ENCODE data around the gene SBSN.

SBSN gene

GRCh38 chr19:35542209-35542608 is 14.1 kb upstream of the SBSN start:
- H3K4me1 ChIP-seq (ENCODE audit: control insufficient read depth, insufficient read depth, low read length) = peaks cover 19% of the 10 kb centered on the region
- no peak overlapping the region for H3K4me3 ChIP-seq (ENCODE audit: low read length)
- no peak overlapping the region for H3K9ac ChIP-seq (ENCODE audit: low read length)
- peaks cover 11% of the 10 kb centered on the region for H3K36me3 ChIP-seq (ENCODE audit: control insufficient read depth, insufficient read depth, low read length, severe bottlenecking)
- no peaks in the 10 kb centered on the region for H3K9me3 ChIP-seq (ENCODE audit: control insufficient read depth, low read length)
- DNase-seq (ENCODE audit: low read depth) = no peak
- no peaks in the 10 kb centered on the region for H3K27me3 ChIP-seq (replicated peaks; ENCODE audit: control insufficient read depth, insufficient read depth, low read length)

- Histone ChIP-seq H3K36me3 (ENCODE audit: control insufficient read depth, insufficient read depth, low read length, severe bottlenecking) (peaks cover 7% of the 10 kb centered on the region), H3K27me3 (replicated peaks; ENCODE audit: control insufficient read depth, insufficient read depth, low read length) (no peaks in the 10 kb centered on the region), H3K9me3 (ENCODE audit: control insufficient read depth, low read length) (no peaks in the 10 kb centered on the region), H3K4me1 (ENCODE audit: control insufficient read depth, insufficient read depth, low read length) (peaks cover 9% of the 10 kb centered on the region), H3K4me3 (ENCODE audit: low read length) (no peak overlapping the region), H3K9ac (ENCODE audit: low read length) (no peak overlapping the region)
- DNase-seq (ENCODE audit: low read depth) = no peak
Measured at GRCh38 chr19:35540356-35540927, 12.3 kb upstream of the SBSN start.

- Histone ChIP-seq H3K4me3 (ENCODE audit: low read length) (no peak overlapping the region), H3K9me3 (ENCODE audit: control insufficient read depth, low read length) (no peaks in the 10 kb centered on the region), H3K9ac (ENCODE audit: low read length) (no peak overlapping the region), H3K36me3 (ENCODE audit: control insufficient read depth, insufficient read depth, low read length, severe bottlenecking) (peaks cover 7% of the 10 kb centered on the region), H3K27me3 (replicated peaks; ENCODE audit: control insufficient read depth, insufficient read depth, low read length) (no peaks in the 10 kb centered on the region), H3K4me1 (ENCODE audit: control insufficient read depth, insufficient read depth, low read length) (peaks cover 9% of the 10 kb centered on the region)
- no peak for DNase-seq (ENCODE audit: low read depth)
Measured at GRCh38 chr19:35539850-35540249, 11.7 kb upstream of the SBSN start.

- H3K27me3 ChIP-seq (replicated peaks; ENCODE audit: control insufficient read depth, insufficient read depth, low read length) = no peaks in the 10 kb centered on the region
- peaks cover 5% of the 10 kb centered on the region for H3K4me1 ChIP-seq (ENCODE audit: control insufficient read depth, insufficient read depth, low read length)
- H3K4me3 ChIP-seq (ENCODE audit: low read length) = no peak overlapping the region
- no peaks in the 10 kb centered on the region for H3K9me3 ChIP-seq (ENCODE audit: control insufficient read depth, low read length)
- H3K36me3 ChIP-seq (ENCODE audit: control insufficient read depth, insufficient read depth, low read length, severe bottlenecking) = peaks cover 7% of the 10 kb centered on the region
- no peak overlapping the region for H3K9ac ChIP-seq (ENCODE audit: low read length)
- DNase-seq (ENCODE audit: low read depth) = no peak
Measured at GRCh38 chr19:35539314-35539713, 11.2 kb upstream of the SBSN start.

- Histone ChIP-seq H3K36me3 (ENCODE audit: control insufficient read depth, insufficient read depth, low read length, severe bottlenecking) (peaks cover 1% of the 10 kb centered on the region), H3K9ac (ENCODE audit: low read length) (no peak overlapping the region), H3K9me3 (ENCODE audit: control insufficient read depth, low read length) (no peaks in the 10 kb centered on the region), H3K27me3 (replicated peaks; ENCODE audit: control insufficient read depth, insufficient read depth, low read length) (peaks cover 2% of the 10 kb centered on the region), H3K4me3 (ENCODE audit: low read length) (no peak overlapping the region), H3K4me1 (ENCODE audit: control insufficient read depth, insufficient read depth, low read length) (peaks cover 10% of the 10 kb centered on the region)
- no peak for DNase-seq (ENCODE audit: low read depth)
Measured at GRCh38 chr19:35534803-35535480, 6.8 kb upstream of the SBSN start.

GRCh38 chr19:35533822-35534392 is 5.8 kb upstream of the SBSN start:
- Histone ChIP-seq H3K4me3 (ENCODE audit: low read length) (peak overlapping the region; percentile 52), H3K9me3 (ENCODE audit: control insufficient read depth, low read length) (no peaks in the 10 kb centered on the region), H3K27me3 (replicated peaks; ENCODE audit: control insufficient read depth, insufficient read depth, low read length) (peaks cover 2% of the 10 kb centered on the region), H3K9ac (ENCODE audit: low read length) (no peak overlapping the region), H3K4me1 (ENCODE audit: control insufficient read depth, insufficient read depth, low read length) (peaks cover 10% of the 10 kb centered on the region), H3K36me3 (ENCODE audit: control insufficient read depth, insufficient read depth, low read length, severe bottlenecking) (no peaks in the 10 kb centered on the region)
- no peak for DNase-seq (ENCODE audit: low read depth)

GRCh38 chr19:35533201-35533821 is 5.2 kb upstream of the SBSN start, which contains the start of gene GAPDHS:
TSS of gene GAPDHS (plus strand) at chr19:35533456. CDS start at chr19:35533528, 72 bp downstream.
- H3K9ac ChIP-seq (ENCODE audit: low read length) = no peak within 1 kb of the TSS
- H3K9me3 ChIP-seq (ENCODE audit: control insufficient read depth, low read length) = no peaks in the 10 kb centered on the region
- peaks cover 10% of the 10 kb centered on the region for H3K4me1 ChIP-seq (ENCODE audit: control insufficient read depth, insufficient read depth, low read length)
- H3K4me3 ChIP-seq (ENCODE audit: low read length) = peak within 1 kb of the TSS; percentile 52
- H3K36me3 ChIP-seq (ENCODE audit: control insufficient read depth, insufficient read depth, low read length, severe bottlenecking) = no peaks in the 10 kb centered on the region
- no peak for DNase-seq (ENCODE audit: low read depth)
- peaks cover 2% of the 10 kb centered on the region for H3K27me3 ChIP-seq (replicated peaks; ENCODE audit: control insufficient read depth, insufficient read depth, low read length)

GRCh38 chr19:35531291-35531690 is 3.2 kb upstream of the SBSN start:
- Histone ChIP-seq H3K36me3 (ENCODE audit: control insufficient read depth, insufficient read depth, low read length, severe bottlenecking) (no peaks in the 10 kb centered on the region), H3K9ac (ENCODE audit: low read length) (no peak overlapping the region), H3K4me1 (ENCODE audit: control insufficient read depth, insufficient read depth, low read length) (peaks cover 16% of the 10 kb centered on the region), H3K9me3 (ENCODE audit: control insufficient read depth, low read length) (no peaks in the 10 kb centered on the region), H3K4me3 (ENCODE audit: low read length) (no peak overlapping the region), H3K27me3 (replicated peaks; ENCODE audit: control insufficient read depth, insufficient read depth, low read length) (peaks cover 2% of the 10 kb centered on the region)
- DNase-seq (ENCODE audit: low read depth) = no peak

GRCh38 chr19:35529241-35530218 is 1.4 kb upstream of the SBSN start:
- H3K36me3 ChIP-seq (ENCODE audit: control insufficient read depth, insufficient read depth, low read length, severe bottlenecking) = no peaks in the 10 kb centered on the region
- H3K4me3 ChIP-seq (ENCODE audit: low read length) = no peak overlapping the region
- no peak for DNase-seq (ENCODE audit: low read depth)
- H3K9me3 ChIP-seq (ENCODE audit: control insufficient read depth, low read length) = no peaks in the 10 kb centered on the region
- no peak overlapping the region for H3K9ac ChIP-seq (ENCODE audit: low read length)
- peaks cover 8% of the 10 kb centered on the region for H3K27me3 ChIP-seq (replicated peaks; ENCODE audit: control insufficient read depth, insufficient read depth, low read length)
- H3K4me1 ChIP-seq (ENCODE audit: control insufficient read depth, insufficient read depth, low read length) = peaks cover 16% of the 10 kb centered on the region

- DNase-seq (ENCODE audit: low read depth) = no peak
- peaks cover 10% of the 10 kb centered on the region for H3K27me3 ChIP-seq (replicated peaks; ENCODE audit: control insufficient read depth, insufficient read depth, low read length)
- no peaks in the 10 kb centered on the region for H3K9me3 ChIP-seq (ENCODE audit: control insufficient read depth, low read length)
- no peak overlapping the region for H3K9ac ChIP-seq (ENCODE audit: low read length)
- no peak overlapping the region for H3K4me3 ChIP-seq (ENCODE audit: low read length)
- peaks cover 6% of the 10 kb centered on the region for H3K4me1 ChIP-seq (ENCODE audit: control insufficient read depth, insufficient read depth, low read length)
- H3K36me3 ChIP-seq (ENCODE audit: control insufficient read depth, insufficient read depth, low read length, severe bottlenecking) = no peaks in the 10 kb centered on the region
Measured at GRCh38 chr19:35525873-35526272, 2.2 kb downstream of the SBSN start.
